Endodermal cell (in vitro differentiated cells): Measurements from ENCODE around the gene CDH6. TPM values are rescaled to one million over a fixed set of nuclear protein-coding genes. Genes with fewer than 3 reads are reported as not detected.
A peak's percentile ranks its signal among the peaks of the same experiment; 100 is the strongest.

Experiments used
- DNase-seq: peaks from one replicate; pipeline ENCODE4 v3.0.0-alpha.2; 2017
- H3K27ac ChIP-seq: 2 replicates; pipeline ENCODE4 v1.5.1; 2013; ENCODE audit warnings: mild to moderate bottlenecking, low read depth, low read length, moderate library complexity
- H3K27me3 ChIP-seq: 2 replicates; pipeline ENCODE4 v1.6.1; 2013; ENCODE audit warnings: mild to moderate bottlenecking, low read length, moderate library complexity; ENCODE audit not compliant: insufficient read depth, control insufficient read depth, poor library complexity, severe bottlenecking
- H3K36me3 ChIP-seq: 2 replicates; pipeline ENCODE4 v1.7.0; 2013; ENCODE audit warnings: mild to moderate bottlenecking, low read length, moderate library complexity; ENCODE audit not compliant: control insufficient read depth, insufficient read depth
- H3K4me1 ChIP-seq: one replicate; pipeline ENCODE4 v1.7.0; 2013; ENCODE audit warnings: low read length; ENCODE audit not compliant: control insufficient read depth, insufficient read depth
- H3K4me3 ChIP-seq: 2 replicates; pipeline ENCODE4 v1.5.1; 2013; ENCODE audit warnings: mild to moderate bottlenecking, low read length, moderate library complexity
- H3K9ac ChIP-seq: 2 replicates; pipeline ENCODE4 v1.6.1; 2013; ENCODE audit warnings: mild to moderate bottlenecking, low read length, moderate library complexity; ENCODE audit not compliant: poor library complexity, severe bottlenecking; ENCODE audit errors: extremely low read depth
- H3K9me3 ChIP-seq: 2 replicates; pipeline ENCODE4 v1.6.1; 2013; ENCODE audit warnings: mild to moderate bottlenecking, low read length, moderate library complexity; ENCODE audit not compliant: control insufficient read depth
- H3K27ac Mint-ChIP-seq: 2 replicates; pipeline ENCODE4 v1.8.0; 2020; ENCODE audit warnings: mixed read lengths
- H3K27me3 Mint-ChIP-seq: 2 replicates; pipeline ENCODE4 v1.8.0; 2021; ENCODE audit warnings: mild to moderate bottlenecking, mixed read lengths; ENCODE audit not compliant: insufficient read depth
- H3K36me3 Mint-ChIP-seq: 2 replicates; pipeline ENCODE4 v1.8.0; 2020; ENCODE audit warnings: low read depth, mixed read lengths
- H3K4me1 Mint-ChIP-seq: 2 replicates; pipeline ENCODE4 v1.8.0; 2020; ENCODE audit warnings: mixed read lengths
- H3K4me3 Mint-ChIP-seq: 2 replicates; pipeline ENCODE4 v1.8.0; 2020; ENCODE audit warnings: mild to moderate bottlenecking, moderate library complexity, mixed read lengths
- H3K9me3 Mint-ChIP-seq: 2 replicates; pipeline ENCODE4 v1.8.0; 2020; ENCODE audit warnings: mild to moderate bottlenecking, mixed read lengths
- CTCF ChIP-seq: fragments of 200-600 bp; sonication (generic); conservative IDR thresholded peaks from 2 replicates; pipeline ENCODE4 v1.5.0; 2021; ENCODE audit warnings: antibody characterized with exemption, mild to moderate bottlenecking
- WGBS, 2 experiments: methylation state at CpG; one replicate each; pipeline versions ENCODE4 v1.1.5 to v1.1.7; 2013; ENCODE audit warnings: missing lambda C conversion rate in 2 of 2, mixed read lengths in 1 of 2; ENCODE audit not compliant: insufficient coverage in 1 of 2, insufficient read length in 1 of 2; 5-methylcytosine and 5-hydroxymethylcytosine counted together
- total RNA-seq, 2 donors: library from RNA; stranded (reverse); fragmentation: NEBNext Ultra II Directional in 1 of 2; extraction: Animal tissue kit (Norgen Biotek cat#: 25700) in 1 of 2; gene quantifications; 2 replicates in 1 of 2; 3 replicates in 1 of 2; pipeline ENCODE4 v1.2.1, GENCODE V29; 2021

Gene CDH6
- total RNA-seq, 2 donors from 2014 or later: 1.1 TPM

GRCh38 chr5:31186672-31187267 is 6.7 kb upstream of the CDH6 start:
- Mint-ChIP-seq H3K4me1 (peaks cover 3% of the 10 kb centered on the region), H3K36me3 (no peaks in the 10 kb centered on the region), H3K27me3 (peaks cover 9% of the 10 kb centered on the region), H3K4me3 (no peak overlapping the region), H3K27ac (no peak overlapping the region), H3K9me3 (no peaks in the 10 kb centered on the region)
- Histone ChIP-seq H3K36me3 (no peaks in the 10 kb centered on the region), H3K27me3 (peaks cover 7% of the 10 kb centered on the region), H3K27ac (no peak overlapping the region), H3K9ac (no peak overlapping the region), H3K9me3 (no peaks in the 10 kb centered on the region), H3K4me1 (no peaks in the 10 kb centered on the region), H3K4me3 (no peak overlapping the region)
- DNase-seq: no peak
- WGBS, 2 experiments: 35 to 37% methylated on average over 3 to 5 of the region's 5 CpGs
- peak; percentile 91 for TF ChIP-seq CTCF

GRCh38 chr5:31187591-31187990 is 5.9 kb upstream of the CDH6 start:
- no peak overlapping the region for H3K4me3 Mint-ChIP-seq
- peaks cover 18% of the 10 kb centered on the region for H3K27me3 Mint-ChIP-seq

GRCh38 chr5:31192442-31192841 is 1.0 kb upstream of the CDH6 start:
- 81 to 83% methylated on average over 1 of the region's 1 CpG for WGBS, 2 experiments
- no peaks in the 10 kb centered on the region for H3K36me3 ChIP-seq
- H3K36me3 Mint-ChIP-seq: no peaks in the 10 kb centered on the region
- H3K9me3 Mint-ChIP-seq: no peaks in the 10 kb centered on the region
- H3K9ac ChIP-seq: no peak overlapping the region
- peaks cover 16% of the 10 kb centered on the region for H3K4me1 Mint-ChIP-seq
- peaks cover 59% of the 10 kb centered on the region for H3K27me3 Mint-ChIP-seq
- H3K27ac ChIP-seq: no peak overlapping the region
- no peaks in the 10 kb centered on the region for H3K9me3 ChIP-seq
- H3K27me3 ChIP-seq: peaks cover 47% of the 10 kb centered on the region
- no peaks in the 10 kb centered on the region for H3K4me1 ChIP-seq
- TF ChIP-seq CTCF: no peak
- H3K4me3 Mint-ChIP-seq: no peak overlapping the region
- H3K4me3 ChIP-seq: no peak overlapping the region
- DNase-seq: no peak
- H3K27ac Mint-ChIP-seq: no peak overlapping the region

More at GRCh38 chr5:31187591-31187990, 5.9 kb upstream of the CDH6 start:
- Histone ChIP-seq H3K4me3 (no peak overlapping the region), H3K4me1 (no peaks in the 10 kb centered on the region), H3K36me3 (no peaks in the 10 kb centered on the region), H3K27ac (no peak overlapping the region), H3K27me3 (peaks cover 15% of the 10 kb centered on the region), H3K9me3 (no peaks in the 10 kb centered on the region), H3K9ac (no peak overlapping the region)
- H3K36me3 Mint-ChIP-seq: no peaks in the 10 kb centered on the region
- DNase-seq: no peak
- peaks cover 3% of the 10 kb centered on the region for H3K4me1 Mint-ChIP-seq
- H3K27ac Mint-ChIP-seq: no peak overlapping the region
- H3K9me3 Mint-ChIP-seq: no peaks in the 10 kb centered on the region
- TF ChIP-seq CTCF: no peak
- 50 to 84% methylated on average over 2 to 7 of the region's 7 CpGs for WGBS, 2 experiments
